NCI-H128 (cell line): ENCODE results near the gene CYP11A1.
A peak's percentile ranks its signal among the peaks of the same experiment; 100 is the strongest.

Experiments
- DNase-seq: peaks from one replicate; lab custom pipeline; 2025; ENCODE audit not compliant: unreplicated experiment; lab: John Stamatoyannopoulos, UW

Gene CYP11A1

GRCh38 chr15:74305687-74306086 is 61.8 kb downstream of the CYP11A1 start:
- no peak for DNase-seq

DNA sequence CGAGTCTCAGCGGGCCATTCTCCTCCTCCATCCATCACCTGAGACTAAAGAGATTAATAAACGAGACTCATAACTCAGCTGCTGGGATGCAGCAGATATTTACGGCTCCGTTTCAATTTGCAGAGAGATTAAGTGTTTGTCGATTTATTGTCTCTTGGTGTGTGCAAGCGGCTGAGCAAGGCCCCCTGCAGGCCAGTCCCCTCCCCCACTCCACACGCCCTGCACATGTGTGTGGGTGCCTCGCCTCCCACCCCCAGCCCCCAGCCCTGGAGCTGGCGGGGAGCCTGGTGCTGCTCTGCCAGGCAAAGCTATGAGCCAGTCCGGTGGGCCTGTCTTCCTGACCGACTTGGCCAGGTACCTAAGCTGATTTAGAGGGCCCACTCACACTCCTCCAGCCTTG is 63.0 kb downstream of the CYP11A1 start:
- no peak for DNase-seq

DNA sequence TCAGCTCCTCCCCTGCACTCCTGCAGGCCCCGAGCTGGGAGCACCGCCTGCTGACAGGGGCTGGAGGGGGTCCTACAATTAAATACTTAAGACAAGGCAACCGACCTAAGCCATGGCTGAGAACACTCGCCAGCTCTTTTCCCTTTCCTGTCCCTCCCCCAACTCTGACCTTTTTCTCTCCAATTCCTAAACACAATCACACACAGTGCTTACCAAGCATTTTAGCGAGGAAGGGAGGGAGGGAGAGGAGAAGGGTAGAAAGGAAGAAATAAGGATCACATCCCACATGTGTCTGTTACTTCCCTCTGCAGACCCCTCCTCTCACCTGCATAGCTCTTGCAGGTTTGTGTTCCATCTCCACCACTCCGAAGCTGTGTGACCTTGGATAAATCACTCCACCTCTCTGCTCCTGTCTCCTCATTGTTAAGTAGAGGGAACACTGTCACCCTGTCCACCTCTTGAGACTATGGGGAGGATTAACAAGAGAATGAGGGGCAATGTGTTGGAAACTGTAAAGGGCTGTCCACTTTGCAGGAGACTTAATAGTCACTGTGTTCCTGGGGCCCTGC is 63.6 kb downstream of the CYP11A1 start:
- DNase-seq, result no peak

GRCh38 chr15:74302821-74303359 is 64.6 kb downstream of the CYP11A1 start:
- peak; percentile 67 for DNase-seq

DNA sequence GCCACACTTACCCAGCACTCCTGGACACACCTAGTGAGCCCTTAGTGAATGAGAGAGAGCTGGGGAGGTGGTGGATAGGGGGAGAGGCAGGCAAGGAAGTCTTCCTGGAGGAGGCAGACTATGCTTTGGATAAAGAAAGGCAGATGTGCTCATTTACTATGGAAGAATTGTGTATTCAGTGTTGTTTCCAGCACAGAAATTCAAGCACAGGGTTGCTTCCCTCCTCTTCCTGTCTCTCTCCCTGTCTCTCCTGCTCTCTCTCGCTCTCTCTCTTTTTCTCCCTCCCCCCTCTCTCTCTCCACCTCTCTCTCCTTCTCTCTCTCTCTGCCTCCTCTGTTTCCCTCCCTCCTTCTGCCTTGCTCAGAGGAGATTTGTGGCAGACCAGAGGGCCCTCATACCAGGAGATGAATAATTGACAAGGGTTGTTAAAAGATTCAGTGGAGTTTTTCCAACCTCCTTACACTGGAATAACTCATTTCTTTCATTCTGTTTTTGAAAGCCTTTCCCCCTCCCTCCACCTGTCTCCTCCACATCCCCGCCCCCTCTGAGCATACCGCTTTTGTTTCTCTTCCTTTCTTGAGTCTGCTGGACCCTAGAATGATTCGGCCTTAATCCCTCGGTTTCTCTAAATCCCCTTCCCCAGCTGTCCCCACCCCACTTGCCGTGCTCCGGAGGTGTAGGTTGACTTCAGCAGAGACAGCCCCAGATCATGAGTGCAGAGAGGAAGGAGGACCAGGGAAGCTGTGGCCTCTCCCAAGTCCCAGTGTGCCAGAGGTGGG is 65.7 kb downstream of the CYP11A1 start:
- no peak for DNase-seq

- DNase-seq, result no peak
Measured at GRCh38 chr15:74300057-74300795, 67.2 kb downstream of the CYP11A1 start.

DNA sequence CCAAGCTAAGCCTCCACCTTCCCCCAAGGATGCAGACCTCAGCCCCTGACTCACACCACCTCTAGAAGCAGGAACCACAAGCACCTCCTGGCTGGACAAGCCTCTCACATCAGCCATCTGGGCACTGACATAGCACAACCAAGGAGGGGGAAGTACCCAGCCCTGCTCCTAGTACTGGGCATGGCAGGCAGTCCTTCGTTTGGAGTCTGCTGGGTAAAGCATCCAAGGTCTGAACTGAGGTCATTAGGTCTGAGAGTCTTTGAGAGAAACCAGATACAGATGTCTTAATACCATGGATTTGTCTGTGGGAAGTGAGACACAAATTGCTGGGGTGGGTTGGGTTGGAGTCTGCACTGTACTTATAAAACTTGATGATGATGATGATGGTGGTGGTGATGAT is 69.6 kb downstream of the CYP11A1 start:
- no peak for DNase-seq

GRCh38 chr15:74295800-74296199 is 71.6 kb downstream of the CYP11A1 start:
- no peak for DNase-seq

DNA sequence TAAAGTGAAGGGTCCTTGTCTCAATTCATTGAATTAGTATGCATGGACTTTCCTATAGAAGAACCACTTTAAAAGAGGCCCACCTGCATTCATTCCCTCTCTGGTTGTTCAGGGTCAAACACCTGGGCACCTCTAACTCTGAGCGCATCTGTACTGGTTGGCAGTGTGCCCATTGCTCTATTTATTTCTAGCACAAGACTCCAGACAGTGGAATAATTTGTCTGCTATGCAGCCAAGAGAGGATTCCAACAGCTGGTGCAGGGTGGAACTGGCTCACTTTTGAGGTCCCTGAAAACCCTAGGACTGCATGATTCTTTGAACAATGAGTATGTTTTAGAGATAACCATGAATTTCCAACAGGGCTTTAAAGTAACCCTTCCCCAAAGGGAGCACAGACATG is 73.4 kb downstream of the CYP11A1 start:
- no peak for DNase-seq

GRCh38 chr15:74293021-74293810 is 74.2 kb downstream of the CYP11A1 start:
- DNase-seq, result no peak

DNA sequence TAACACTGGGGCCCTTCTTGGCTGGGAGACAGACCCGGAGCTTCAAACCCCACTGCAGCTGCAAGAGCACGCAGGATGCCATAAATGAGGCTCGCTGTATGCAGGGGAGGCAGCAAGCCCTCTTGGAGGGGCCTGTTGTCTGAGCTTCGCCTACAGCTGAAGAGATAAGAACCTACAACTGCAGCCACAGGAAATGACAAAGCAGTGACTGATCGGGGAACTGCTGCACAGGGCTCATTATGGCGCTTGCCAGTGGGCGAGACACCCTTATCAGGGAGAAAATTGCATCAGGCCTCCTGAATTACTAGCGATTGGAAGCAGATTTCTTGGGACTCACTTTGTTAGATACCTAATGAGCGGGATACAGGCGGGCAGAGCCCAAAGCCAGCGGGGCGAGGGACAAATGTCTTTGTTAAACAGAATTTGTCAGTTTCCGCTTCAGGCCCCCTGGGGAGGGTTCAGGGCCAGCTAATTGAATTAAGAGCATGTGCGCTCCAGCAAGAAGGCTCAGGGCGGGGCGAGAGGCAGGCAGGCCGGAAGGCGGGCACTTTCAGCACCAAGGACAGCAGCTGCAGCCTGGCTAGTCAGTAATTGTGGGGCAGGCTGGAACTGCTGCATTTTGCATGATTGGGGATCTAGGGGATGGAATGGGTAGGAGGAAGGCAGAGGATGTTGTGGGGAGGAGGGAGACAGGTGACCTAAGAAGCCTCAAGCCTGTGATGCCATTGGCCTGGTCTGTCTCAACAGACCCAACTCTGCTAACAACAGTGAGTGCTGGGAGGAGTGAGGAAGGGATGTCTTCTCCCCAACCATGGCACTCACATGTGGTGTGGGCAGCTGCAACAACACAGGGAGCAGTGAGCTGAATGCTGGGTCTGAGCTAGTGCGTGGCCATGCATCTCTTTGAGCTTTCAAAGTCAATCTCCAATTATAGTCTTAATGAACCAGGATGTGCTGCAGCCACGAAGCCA is 76.1 kb downstream of the CYP11A1 start:
- DNase-seq, result no peak

- no peak for DNase-seq
Measured at GRCh38 chr15:74290645-74291044, 76.8 kb downstream of the CYP11A1 start.

DNA sequence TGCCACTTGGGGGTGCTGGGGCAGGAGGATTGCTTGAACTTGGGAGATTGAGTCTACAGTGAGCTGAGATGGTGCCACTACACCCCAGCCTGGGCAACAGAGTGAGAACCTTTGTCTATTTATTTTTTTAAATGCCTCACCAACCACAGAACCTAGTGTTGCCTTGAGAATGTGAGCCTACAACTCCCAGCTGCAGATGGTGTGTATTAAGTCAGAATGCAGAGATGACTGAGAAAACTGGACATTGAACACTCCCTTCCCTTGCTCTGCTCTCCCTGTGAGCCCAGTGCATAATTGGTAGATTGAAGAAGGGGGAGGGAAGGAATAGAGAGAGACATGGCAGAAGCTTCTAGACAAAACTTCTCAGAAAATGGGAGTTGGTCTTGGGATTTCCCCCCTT is 77.8 kb downstream of the CYP11A1 start:
- DNase-seq, result no peak
